Suppressor macrophage (primary cell): ENCODE results near the gene TOB1.
"Not testable (repeated sequence)": the region's sequence is repeated elsewhere in the genome, so short reads cannot be mapped to it uniquely, and the experiment has no call there.

Experiments
- DNase-seq, 4 experiments: peaks; one replicate each; pipeline ENCODE4 v3.0.0-alpha.2; 2020 to 2022

Gene TOB1

DNA sequence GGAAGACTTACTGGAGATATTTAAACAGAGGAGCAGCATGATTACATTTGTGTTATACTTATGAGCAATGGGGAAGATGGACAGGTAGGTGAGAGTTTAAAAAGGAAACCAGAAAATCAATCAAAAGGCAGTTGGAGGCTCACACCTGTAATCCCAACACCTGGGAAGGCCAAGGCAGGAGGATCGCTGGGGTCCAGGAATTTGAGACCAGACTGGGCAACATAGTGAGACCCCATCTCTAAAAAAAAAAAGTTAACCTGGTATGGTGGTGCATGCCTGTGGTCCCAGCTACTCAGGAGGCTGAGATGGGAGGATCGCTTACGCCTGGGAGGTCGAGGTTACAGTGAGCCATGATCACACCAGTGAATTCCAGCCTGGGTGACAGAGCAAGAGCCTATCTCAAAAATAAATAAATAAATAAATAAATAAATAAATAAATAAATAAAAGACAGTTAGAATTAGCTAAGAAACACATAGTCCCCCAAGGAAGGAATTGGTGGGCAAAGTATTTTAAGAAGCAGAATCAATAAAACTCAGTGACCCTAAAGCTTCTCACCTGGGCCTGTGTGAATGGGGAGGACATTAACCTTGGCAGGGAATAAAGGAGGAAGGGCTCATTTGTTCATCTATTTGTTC, 32.3 kb upstream of the TOB1 start:
- no peak for DNase-seq

DNA sequence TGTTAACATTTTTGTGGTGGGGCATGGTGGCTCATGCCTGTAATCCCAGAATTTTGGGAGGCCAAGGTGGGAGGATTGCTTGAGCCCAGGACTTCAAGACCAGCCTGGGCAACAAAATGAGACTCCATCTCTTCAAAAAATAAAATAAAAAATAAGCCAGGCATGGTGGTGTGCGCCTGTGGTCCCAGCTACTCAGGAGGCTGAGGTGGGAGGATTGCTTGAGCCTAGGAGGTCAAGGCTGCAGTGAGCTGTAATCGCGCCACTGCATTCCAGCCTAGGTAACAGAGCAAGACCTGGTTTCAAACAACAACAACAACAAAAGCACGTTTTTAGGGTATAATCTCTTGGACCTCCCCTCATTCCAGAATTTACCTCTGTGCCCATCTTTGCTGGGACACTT, 28.4 kb upstream of the TOB1 start:
- DNase-seq, result not testable (repeated sequence)

DNA sequence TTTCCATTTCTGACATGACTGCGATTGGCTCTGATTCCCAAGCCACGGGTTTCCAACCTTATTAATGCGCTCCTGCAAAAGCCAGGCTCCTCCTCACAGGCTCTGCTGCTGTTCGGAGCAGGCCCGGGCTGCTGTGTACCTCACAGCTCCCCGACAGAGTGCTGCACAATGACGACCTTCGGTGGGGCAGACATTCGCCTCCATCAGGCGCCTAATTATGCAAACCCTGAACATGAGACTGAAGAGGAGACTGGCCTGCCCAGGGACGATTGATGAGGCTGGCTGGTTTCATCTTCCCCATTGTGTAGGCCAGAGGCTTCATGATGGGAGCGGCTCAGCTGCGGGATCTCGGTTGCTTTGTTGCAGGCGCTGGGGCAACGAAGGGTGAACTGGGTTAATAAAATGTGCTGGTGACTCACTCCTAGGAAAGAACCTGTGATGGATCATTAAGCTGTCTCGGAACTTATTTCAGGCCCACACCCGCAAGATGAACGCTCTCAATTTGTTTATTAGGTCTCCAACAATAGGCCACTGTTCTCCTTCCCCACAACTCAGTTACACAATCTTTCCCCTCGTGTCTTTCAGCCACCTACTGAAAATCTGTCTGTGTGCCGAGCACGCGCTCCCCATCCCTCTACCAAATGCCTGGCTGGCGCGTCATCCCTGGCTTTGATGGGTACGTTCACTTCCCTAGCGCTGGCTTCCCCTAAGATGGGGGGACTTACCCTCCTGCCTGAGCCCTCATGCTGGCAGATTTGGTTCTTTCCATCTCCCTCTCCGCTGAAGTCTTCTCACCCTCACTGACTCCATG, 27.2 kb upstream of the TOB1 start:
- DNase-seq, result peak in 3 of 4 experiments; percentile 40 to 55 (median 51)

DNA sequence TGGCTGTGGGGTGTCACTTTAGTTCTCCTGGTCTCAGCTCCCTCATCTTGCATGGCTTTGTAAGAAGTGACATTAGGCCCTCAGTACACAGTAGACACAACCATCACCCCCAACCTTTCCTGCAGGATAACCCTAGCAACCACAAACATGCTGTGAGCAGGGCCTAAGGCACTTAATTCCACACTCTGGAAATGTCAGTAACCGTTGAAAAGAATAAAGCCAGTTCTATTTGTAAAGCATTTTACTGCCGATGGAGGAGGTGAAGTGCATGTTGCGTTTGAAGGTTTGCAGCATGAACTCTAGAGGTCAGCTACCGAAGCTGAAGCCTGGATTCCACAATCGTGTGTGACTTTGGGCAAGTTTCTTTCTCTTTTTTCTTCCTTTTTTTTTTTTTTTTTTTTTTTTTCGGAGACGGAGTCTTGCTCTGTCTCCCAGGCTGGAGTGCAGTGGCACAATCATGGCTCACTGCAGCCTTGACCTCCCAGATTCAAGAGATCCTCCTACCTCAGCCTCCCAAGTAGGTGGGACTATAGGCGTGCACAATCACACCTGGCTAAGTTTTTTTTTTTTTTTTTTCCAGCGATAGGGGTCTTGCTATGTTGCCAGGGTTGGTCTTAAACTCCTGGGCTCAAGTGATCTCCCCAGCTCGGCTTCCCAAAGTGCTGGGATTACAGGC, 26.1 kb upstream of the TOB1 start:
- DNase-seq, result no peak

DNA sequence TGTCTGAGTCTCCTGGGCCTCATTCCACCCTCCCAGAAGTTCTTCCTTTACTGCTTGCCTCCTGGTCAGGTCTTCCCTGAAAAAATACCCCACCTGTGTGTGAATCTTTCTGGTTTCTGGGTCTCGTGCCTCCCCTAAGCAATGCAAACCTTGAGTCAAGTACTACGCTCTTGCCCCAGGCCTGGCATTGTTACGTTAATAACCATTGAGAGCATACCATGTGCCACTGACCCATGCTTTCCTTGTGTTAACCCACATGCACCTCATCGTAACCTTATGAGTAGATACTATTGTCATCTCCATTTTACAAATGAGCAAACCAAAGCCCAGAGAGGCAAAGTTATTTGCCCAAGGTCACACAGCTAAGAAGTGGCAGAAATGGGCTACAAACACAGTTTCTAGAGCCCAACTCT, 25.4 kb upstream of the TOB1 start:
- DNase-seq, result no peak

DNA sequence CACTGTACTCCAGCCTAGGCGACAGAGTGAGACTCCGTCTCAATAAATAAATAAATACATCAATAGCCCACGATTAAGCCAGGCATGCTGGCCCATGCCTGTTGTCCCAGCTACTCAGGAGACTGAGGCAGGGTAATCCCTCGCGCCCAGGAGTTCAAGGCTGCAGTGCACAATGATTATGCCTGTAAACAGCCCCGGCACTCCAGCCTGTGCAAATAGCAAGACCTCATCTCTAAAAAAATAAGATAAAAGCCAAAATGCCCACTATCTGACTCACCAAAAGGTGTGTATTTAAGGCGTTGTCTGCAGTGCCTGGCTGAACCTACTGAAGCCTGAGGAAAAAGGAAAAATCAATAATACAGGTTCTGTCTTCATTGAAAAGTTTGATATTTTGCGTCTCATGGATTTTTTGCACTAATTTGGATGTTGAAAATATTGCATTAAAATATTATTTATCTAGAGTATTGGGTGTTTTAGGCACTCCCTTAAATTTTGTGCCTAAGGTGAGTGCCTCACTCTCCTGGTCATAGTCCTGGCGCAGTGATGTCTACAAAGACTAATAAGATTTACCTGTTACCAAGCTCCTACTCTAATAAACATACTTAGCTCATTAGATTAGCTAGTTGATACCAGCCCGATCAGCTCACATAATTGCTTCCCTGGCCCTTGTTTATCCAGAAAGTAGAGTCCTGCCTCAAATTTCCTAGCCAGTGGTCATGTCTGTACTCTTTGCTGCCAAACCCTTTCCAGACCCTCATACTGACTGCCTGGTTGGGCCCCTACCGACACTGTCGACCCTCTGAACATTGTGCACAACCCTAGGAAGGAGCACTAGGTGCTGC, 24.7 kb upstream of the TOB1 start:
- no peak for DNase-seq

DNA sequence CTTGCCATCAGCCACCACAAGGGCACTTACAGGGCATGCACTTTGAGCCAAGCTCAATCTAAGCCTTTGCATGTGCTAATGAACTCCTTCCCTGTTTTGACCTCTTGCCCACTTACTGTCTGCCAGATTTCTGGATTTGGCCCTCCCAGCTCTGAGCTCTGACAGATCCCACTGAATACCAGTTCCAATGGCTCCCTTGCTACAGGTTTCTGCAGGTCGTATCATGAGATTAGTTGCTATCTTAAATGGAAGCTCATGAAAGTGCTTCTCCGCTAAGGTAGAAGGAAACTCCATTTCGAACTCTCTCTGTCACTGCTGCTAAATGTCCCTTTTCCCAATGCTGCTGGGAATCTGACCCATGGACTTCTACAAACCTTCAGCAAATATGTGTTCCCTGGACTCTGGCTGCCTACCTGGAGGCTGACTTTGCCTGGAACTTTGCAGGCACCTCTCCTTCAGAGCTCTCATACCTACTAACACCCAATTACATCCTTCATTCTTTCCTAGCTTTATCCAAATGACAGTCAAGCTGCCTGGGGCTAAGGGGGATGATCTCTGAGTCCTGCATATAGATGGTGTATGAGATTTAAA, 23.5 kb upstream of the TOB1 start:
- DNase-seq, result no peak

DNA sequence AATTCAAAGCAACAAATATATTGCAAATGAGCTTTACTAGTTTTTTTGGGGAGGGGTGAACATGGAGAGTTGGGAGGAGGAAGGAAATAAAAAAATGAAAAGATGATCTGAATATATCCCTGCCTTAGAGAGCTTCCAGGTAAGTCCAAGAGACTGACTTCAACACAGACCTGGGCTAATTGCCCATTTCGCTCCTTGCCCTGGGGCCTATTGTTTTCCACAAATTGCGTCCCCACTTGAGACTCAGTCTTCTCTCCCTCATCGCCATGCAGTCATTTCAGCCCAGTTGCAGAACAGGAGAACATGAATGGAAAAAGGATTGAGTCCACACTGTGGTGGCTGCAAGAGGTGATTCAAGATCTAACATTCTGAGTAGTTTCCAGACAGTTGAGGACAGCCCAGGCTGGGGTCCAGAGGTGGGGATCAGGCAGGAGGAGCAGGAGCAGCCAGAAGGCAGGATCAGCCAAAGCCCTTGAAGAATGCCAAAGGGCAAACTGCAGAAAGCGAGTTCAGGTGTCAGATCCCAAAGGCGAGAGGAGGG, 21.6 kb upstream of the TOB1 start:
- no peak for DNase-seq

DNA sequence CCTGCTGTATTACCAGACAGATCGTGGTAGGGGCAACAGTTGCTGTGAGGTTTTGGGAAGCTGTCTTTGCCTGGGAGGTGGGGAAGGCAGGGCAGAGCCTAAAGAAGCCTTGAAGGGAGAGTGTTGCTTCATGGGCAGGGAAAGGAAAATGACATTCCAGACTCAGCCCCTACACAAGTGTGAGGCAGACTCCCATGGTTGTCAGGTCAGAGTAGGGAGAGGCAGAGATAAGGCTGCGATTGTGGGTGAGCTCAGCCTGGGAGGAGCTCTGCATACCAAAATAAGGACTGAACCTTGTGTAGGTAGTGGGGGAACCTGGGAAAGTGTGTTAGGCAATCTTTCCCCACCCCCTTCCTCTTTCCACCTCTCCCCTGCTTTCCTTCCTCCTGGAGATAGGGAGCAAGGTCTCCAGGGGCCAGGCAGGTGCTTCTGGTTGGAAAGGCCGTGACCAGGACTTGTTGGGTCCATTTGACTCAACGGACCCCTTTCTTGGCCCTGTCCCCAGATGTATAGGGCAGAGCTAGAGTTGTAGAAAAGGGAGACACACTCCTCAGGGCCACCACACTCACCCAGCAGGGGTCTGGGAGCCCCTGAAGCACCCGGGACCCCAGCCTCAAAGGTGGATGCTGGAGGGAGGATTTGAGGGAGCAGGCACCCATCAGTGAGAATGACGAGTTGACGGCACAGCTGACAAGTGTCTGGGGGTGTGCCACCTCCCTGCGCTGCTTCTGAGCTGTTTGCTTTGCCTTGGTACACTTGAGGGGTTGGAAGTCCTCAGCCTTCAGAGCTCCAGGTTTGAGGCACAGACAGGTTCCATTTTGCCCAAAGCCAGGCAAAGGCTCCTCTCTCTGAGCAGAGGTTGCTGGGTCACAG, 18.5 kb upstream of the TOB1 start:
- DNase-seq, result peak; percentile 27 to 54 (median 44)

DNA sequence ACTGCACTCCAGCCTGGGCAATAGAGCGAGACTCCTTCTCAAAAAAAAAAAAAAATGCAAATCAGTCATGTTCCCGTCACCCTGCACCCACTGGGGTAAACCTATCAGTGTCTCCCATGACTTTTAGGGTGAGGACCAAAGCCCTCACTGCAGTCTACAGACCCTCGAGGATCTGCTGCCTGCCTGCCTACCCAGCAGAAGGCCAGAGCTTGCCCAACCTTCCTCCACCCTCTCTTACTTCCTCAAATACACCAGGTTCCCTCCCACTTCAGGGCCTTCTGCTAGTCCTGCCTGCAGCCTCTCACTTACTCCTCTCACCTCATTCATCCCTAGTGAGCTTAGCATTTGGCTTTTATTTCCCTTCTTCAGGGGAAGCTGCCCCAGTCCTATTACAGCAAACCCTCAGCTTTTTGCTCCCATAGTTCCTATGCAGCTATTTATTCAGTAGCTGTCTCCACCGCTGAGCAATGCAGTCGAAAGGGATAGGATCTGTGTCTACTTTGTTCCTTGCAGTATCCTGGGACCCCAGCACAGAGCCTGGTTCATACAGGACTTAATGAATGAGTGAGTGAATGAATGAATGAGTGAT, 17.8 kb upstream of the TOB1 start:
- peak; percentile 75 to 87 (median 84) for DNase-seq

DNA sequence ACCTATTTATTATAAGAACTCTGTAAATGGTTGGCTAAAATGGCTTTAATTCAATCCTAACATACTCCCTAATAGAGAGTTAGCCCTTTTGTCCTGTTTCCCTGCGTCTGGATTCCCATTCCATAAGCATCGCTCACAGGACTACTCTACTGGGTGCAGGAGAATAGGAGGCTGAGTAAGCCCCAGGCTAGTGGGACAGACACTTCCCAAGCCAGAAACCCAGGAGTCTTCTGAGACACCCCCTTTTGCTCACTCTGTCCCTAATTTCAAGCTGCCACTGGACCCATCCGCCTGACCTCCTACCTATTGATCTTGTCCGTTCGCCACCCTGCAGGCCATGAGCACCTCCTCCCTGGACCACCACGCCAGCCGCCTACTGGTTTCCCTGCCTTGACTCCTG, 16.7 kb upstream of the TOB1 start:
- no peak for DNase-seq

DNA sequence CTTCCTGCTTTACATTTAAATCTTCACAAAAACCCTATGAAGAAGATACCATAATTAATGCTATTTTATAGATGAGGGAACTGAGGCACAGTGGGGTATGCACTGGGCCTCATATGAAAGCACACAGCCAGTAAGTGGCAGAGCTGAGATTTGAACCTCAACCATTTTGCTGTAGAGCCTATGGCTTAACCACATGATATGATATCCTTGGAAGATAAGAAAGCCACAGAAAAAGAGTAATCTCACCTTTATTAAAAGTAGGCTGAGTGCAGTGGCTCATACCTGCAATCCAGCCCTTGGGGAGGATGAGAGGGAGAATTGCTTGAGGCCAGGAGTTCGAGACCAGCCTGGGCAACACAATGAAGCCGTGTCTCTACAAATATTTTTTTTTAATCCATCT, 15.0 kb upstream of the TOB1 start:
- no peak for DNase-seq

DNA sequence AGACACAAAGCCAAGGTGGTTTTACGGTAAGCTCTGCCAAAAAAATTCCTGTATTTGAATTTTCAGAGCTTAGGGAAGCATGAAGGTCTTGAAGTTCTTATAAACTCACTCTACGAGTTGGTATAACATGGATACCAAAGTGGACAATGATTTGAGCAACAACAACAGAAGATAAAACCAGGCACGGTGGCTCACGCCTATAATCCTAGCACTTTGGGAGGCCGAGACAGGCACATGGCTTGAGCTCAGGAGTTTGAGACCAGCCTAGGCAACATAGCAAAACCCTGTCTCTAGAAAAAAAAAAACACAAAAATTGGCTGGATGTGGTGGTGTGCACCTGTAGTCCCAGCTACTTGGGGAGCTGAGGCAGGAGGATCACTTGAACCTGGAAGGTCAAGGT, 12.9 kb upstream of the TOB1 start:
- no peak for DNase-seq

DNA sequence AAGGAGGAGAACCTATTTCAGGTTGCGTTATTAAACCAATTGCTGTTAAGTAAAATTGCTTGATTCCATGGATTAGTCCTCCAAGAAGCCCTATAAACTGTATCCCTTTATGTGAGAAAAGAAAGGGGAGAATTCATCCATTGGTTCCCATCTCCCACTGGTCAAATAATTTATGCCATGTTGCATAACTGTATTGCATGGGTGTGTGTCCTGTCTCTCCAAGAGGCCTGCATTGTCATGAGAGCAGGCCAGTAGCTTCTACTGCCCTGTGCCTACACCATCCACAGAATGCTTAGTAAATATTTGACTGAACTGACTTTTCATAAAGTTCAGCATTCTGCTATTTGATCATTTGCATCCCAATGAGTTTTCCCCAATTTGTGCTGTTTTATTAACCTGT, 11.7 kb upstream of the TOB1 start:
- DNase-seq, result no peak

DNA sequence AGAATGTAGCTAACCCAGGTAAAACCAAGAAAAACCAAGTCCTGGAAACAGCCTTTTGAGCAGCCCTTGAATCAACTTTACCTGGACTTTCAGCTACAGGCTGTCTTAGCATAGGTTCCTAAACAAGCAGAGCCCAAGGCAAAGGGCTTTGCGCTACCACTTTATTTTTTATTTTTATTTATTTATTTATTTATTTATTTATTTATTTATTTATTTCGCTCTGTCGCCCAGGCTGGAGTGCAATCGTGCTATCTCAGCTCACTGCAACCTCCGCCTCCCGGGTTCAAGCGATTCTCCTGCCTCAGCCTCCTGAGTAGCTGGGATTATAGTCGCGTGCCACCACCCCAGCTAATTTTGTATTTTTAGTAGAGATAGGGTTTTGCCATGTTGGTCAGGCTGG, 10.9 kb upstream of the TOB1 start:
- DNase-seq, result not testable (repeated sequence)

DNA sequence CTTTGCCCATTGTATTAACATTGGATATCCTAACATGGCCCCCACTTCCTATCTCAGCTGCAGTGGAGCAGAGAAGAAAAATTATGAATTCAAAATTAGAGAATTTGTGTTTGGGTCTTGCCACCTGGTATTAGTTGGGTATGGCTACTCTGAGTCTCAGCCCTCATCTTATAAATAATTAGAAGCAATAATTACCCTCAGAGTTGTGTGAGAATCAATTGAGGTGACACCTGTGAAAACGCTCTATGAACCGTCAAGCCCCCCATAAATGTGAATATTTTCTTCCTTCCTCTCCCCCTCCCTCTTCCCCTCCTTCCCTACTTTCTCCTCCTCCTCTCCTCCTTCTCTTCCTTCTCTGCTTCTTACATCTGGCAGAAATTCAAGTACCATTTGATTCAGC, 8.9 kb upstream of the TOB1 start:
- DNase-seq, result no peak

DNA sequence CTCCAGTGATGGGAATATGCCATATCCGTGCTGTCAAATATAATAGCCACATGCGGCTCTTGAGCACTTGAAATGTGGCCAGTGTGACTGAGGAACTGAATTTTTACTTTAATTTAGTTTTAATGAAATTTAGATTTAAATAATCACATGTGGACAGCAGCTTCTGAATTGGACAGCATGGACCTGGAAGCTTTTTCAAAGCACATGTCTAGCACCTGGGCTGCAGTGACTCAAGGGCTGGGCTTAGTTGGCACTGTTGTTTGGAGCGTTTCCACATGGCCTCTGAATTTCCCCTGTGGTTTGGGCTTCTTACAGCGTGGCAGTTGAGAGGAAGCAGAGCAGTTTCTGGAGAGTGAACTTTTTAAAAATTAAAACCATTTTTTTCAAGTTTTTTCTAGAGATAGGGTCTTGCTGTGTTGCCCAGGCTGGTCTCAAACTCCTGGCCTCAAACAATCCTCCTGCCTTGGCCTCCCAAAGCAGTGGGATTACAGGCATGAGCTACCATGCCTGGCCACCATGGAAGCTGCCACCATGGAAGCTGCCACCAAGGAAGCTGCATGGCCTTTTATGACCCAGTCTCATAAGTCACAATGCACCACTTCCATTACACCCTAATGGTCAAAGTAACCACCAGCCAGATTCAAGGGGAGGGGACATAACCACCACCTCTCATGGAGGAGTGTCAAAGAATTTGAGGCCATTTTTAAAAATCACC, 6.7 kb upstream of the TOB1 start:
- DNase-seq, result peak; percentile 35 to 65 (median 62)

DNA sequence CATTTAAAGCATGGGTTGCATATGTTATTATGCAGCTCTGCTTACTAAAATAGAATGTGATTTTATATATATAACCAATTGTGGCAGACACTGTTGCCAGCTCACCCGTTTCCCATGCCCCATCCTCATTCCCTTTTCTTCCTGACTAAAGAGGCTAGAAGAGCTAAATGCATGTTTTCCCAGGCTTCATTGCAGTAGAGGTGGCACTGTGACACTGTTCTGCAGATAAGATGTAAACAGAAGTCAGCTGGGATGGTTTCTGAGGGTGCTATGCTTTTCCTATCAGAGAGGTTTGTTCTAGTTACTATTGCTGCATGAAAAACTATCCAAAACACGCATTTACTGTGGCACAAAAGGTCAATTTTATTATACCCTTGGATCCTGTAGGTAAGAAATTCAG, 5.7 kb upstream of the TOB1 start:
- DNase-seq, result no peak

DNA sequence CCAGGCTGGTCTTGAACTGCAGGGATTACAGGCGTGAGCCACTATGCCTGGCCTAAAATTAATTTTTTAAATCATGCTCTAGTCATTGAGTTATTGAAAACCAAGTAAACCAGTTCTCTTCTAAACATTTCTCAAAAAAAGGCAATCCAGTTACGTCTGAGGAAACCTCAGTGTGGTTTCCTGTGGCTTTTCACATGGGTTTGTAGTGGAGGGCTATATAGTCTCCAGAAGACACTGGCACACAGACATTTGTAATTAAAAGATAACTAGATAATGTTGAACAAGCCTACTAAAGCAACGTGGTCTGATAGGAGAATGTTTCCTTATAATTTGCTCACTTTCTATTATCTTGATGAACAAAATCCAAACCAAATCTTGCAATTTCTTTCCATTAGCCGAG, 5.2 kb upstream of the TOB1 start:
- DNase-seq, result peak in 1 of 4 experiments; percentile 22

DNA sequence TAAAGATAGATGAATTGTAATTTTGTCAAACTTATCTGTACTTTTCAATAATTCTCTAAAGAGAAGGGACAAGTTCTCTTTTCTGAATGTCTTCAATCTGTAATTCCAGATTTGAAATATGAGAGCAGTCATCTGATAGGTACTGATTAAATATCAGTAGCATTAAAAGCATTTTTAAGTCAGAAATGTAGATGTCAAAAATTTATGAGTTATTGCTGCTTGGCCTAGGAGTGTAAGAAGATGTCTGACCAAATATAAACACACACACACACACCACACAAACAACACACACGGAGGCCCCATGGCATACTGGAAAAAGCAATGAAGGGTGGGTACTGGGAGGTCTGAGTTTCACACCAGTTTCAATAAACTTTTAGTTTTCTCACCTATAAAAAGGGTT, 2.4 kb upstream of the TOB1 start:
- DNase-seq, result no peak
